Liver (tissue), 9 donors: ENCODE results near the gene CD14. TPM values are rescaled to one million over a fixed set of nuclear protein-coding genes. Genes with fewer than 3 reads are reported as not detected.

Experiments
- DNase-seq: peaks from one replicate; pipeline ENCODE4 v3.0.0-alpha.2; 2017; ENCODE audit warnings: low spot score
- H3K27ac ChIP-seq, 2 donors: one replicate each; pipeline ENCODE4 v1.7.0; 2013; ENCODE audit warnings: inconsistent platforms in 2 of 2, low read length in 2 of 2, control low read depth in 1 of 2, low read depth in 1 of 2, mild to moderate bottlenecking in 1 of 2
- H3K27me3 ChIP-seq, 4 donors: one replicate each; pipeline versions ENCODE4 v1.6.1 to v1.7.0; 2013; ENCODE audit warnings: low read length in 3 of 4, inconsistent platforms in 1 of 4, mild to moderate bottlenecking in 1 of 4, moderate library complexity in 1 of 4; ENCODE audit not compliant: control insufficient read depth in 4 of 4, insufficient read depth in 4 of 4
- H3K36me3 ChIP-seq, 4 donors: one replicate each; pipeline versions ENCODE4 v1.6.1 to v1.7.0; 2013; ENCODE audit warnings: low read length in 3 of 4, mild to moderate bottlenecking in 3 of 4, low read depth in 1 of 4, moderate library complexity in 1 of 4; ENCODE audit not compliant: control insufficient read depth in 4 of 4, insufficient read depth in 3 of 4
- H3K4me1 ChIP-seq, 4 donors: one replicate each; pipeline versions ENCODE4 v1.6.1 to v1.7.0; 2013; ENCODE audit warnings: low read length in 3 of 4, mild to moderate bottlenecking in 3 of 4, moderate library complexity in 1 of 4; ENCODE audit not compliant: control insufficient read depth in 4 of 4, insufficient read depth in 4 of 4
- H3K4me3 ChIP-seq, 3 donors: one replicate each; pipeline versions ENCODE4 v1.6.1 to v1.7.0; 2013; ENCODE audit warnings: low read length in 3 of 3, control low read depth in 1 of 3, low read depth in 1 of 3, mild to moderate bottlenecking in 1 of 3
- H3K9ac ChIP-seq, 2 donors: one replicate each; pipeline ENCODE4 v1.7.0; 2013; ENCODE audit warnings: low read length in 2 of 2, mild to moderate bottlenecking in 2 of 2, moderate library complexity in 2 of 2, control low read depth in 1 of 2, low read depth in 1 of 2
- H3K9me3 ChIP-seq, 4 donors: one replicate each; pipeline versions ENCODE4 v1.6.1 to v1.7.0; 2013; ENCODE audit warnings: low read length in 3 of 4; ENCODE audit not compliant: control insufficient read depth in 4 of 4
- EGR1 ChIP-seq, 2 donors: IDR thresholded peaks; 2 replicates each; pipeline ENCODE4 v1.6.1; 2016 to 2018; ENCODE audit warnings: antibody characterized with exemption in 2 of 2, low read depth in 2 of 2
- FOXA1 ChIP-seq: IDR thresholded peaks from 2 replicates; pipeline ENCODE4 v1.6.1; 2016; ENCODE audit warnings: antibody characterized with exemption
- GABPA ChIP-seq, 2 donors: IDR thresholded peaks in 1 of 2; conservative IDR thresholded peaks in 1 of 2; 2 replicates each; pipeline ENCODE4 v1.6.1; 2016; ENCODE audit warnings: antibody characterized with exemption in 2 of 2, mild to moderate bottlenecking in 1 of 2, moderate library complexity in 1 of 2
- HNF4G ChIP-seq: IDR thresholded peaks from 2 replicates; pipeline ENCODE4 v1.6.1; 2016; ENCODE audit warnings: antibody characterized with exemption
- NR2F2 ChIP-seq: IDR thresholded peaks from 2 replicates; pipeline ENCODE4 v1.6.1; 2016; ENCODE audit warnings: antibody characterized with exemption
- SP1 ChIP-seq: IDR thresholded peaks from 2 replicates; pipeline ENCODE4 v1.6.1; 2018; ENCODE audit warnings: antibody characterized with exemption, mild to moderate bottlenecking
- TAF1 ChIP-seq: conservative IDR thresholded peaks from 2 replicates; pipeline ENCODE4 v1.6.1; 2016; ENCODE audit warnings: antibody characterized with exemption, mild to moderate bottlenecking
- YY1 ChIP-seq: IDR thresholded peaks from 2 replicates; pipeline ENCODE4 v1.6.1; 2016; ENCODE audit warnings: antibody characterized with exemption, mild to moderate bottlenecking
- WGBS: extraction: QIAGEN DNeasy Blood & Tissue Kit; methylation state at CpG from one replicate; pipeline ENCODE4 v1.1.7; 2013; 5-methylcytosine and 5-hydroxymethylcytosine counted together
- polyA plus RNA-seq, 2 donors: library from polyadenylated mRNA; stranded (reverse) in 1 of 2; unstranded in 1 of 2; fragments of 200-250 nt in 1 of 2; fragments of >200 nt in 1 of 2; fragmentation: Nextera tagmentation in 1 of 2; extraction: Ambion mirVana in 1 of 2; gene quantifications; one replicate each; pipeline versions ENCODE4 v1.2.1 to v1.2.3, GENCODE V29; 2013 to 2015
- total RNA-seq, 2 donors: library from RNA; depleted of rRNA; stranded (reverse); fragments of >200 nt; gene quantifications; one replicate each; pipeline ENCODE4 v1.2.3, GENCODE V29; 2014
- TF ChIP-seq, protein P1 (sequence below): IDR thresholded peaks from 2 replicates; pipeline ENCODE4 v1.6.1; 2016; ENCODE audit warnings: antibody characterized with exemption
- TF ChIP-seq, protein P2 (sequence below): IDR thresholded peaks from 2 replicates; pipeline ENCODE4 v1.6.1; 2016; ENCODE audit warnings: antibody characterized with exemption
- TF ChIP-seq, protein P3 (sequence below): fragments of 150-350 bp; IDR thresholded peaks from 2 replicates; pipeline ENCODE4 v1.5.1; 2017; ENCODE audit warnings: improper control_type of control experiment, low read depth, low read length; ENCODE audit not compliant: missing input control
- donor health status: healthy.
- donor health status: healthy.
- donor health status: healthy.
- donor health status: healthy.
- donor health status: healthy.

Gene CD14
- total and polyA plus RNA-seq, 4 donors: 61.0 to 343 (median 287) TPM

DNA sequence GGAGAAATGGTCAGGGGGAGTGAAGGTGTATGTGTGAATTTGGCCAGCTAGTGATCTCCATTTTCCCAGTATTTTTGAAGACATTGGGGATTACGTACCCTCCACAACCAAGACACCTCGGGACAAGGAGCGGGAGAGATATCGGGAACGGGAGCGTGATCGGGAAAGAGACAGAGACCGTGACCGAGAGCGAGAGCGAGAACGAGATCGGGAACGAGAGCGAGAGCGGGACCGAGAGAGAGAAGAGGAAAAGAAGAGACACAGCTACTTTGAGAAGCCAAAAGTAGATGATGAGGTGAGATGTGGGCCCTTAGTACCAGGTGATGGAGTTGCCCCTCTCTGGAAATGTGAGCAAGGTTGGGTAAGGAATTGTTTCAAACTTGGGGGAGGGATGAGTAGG, 25.9 kb upstream of the CD14 start:
- Histone ChIP-seq H3K9ac (no peak overlapping the region), H3K27ac (no peak overlapping the region), H3K9me3 (no peaks in the 10 kb centered on the region), H3K4me1 (peaks cover 0 to 2% (median under 1%) of the 10 kb centered on the region in 4 donors), H3K36me3 (peaks cover 7 to 89% (median 78%) of the 10 kb centered on the region in 4 donors), H3K27me3 (no peaks in the 10 kb centered on the region), H3K4me3 (no peak overlapping the region)
- 98% methylated on average over 17 of the region's 17 CpGs for WGBS
- DNase-seq: no peak
- no peak for TF ChIP-seq EGR1 (IDR thresholded peaks at IDR 0.05; ENCODE audit: low read depth in 2 of 2)
- TF ChIP-seq, protein P1, sequence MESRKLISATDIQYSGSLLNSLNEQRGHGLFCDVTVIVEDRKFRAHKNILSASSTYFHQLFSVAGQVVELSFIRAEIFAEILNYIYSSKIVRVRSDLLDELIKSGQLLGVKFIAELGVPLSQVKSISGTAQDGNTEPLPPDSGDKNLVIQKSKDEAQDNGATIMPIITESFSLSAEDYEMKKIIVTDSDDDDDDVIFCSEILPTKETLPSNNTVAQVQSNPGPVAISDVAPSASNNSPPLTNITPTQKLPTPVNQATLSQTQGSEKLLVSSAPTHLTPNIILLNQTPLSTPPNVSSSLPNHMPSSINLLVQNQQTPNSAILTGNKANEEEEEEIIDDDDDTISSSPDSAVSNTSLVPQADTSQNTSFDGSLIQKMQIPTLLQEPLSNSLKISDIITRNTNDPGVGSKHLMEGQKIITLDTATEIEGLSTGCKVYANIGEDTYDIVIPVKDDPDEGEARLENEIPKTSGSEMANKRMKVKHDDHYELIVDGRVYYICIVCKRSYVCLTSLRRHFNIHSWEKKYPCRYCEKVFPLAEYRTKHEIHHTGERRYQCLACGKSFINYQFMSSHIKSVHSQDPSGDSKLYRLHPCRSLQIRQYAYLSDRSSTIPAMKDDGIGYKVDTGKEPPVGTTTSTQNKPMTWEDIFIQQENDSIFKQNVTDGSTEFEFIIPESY: no peak
- TF ChIP-seq, protein P2, sequence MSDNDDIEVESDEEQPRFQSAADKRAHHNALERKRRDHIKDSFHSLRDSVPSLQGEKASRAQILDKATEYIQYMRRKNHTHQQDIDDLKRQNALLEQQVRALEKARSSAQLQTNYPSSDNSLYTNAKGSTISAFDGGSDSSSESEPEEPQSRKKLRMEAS: no peak
- TF ChIP-seq NR2F2: no peak
- TF ChIP-seq, protein P3, sequence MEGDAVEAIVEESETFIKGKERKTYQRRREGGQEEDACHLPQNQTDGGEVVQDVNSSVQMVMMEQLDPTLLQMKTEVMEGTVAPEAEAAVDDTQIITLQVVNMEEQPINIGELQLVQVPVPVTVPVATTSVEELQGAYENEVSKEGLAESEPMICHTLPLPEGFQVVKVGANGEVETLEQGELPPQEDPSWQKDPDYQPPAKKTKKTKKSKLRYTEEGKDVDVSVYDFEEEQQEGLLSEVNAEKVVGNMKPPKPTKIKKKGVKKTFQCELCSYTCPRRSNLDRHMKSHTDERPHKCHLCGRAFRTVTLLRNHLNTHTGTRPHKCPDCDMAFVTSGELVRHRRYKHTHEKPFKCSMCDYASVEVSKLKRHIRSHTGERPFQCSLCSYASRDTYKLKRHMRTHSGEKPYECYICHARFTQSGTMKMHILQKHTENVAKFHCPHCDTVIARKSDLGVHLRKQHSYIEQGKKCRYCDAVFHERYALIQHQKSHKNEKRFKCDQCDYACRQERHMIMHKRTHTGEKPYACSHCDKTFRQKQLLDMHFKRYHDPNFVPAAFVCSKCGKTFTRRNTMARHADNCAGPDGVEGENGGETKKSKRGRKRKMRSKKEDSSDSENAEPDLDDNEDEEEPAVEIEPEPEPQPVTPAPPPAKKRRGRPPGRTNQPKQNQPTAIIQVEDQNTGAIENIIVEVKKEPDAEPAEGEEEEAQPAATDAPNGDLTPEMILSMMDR: no peak
- TF ChIP-seq TAF1: no peak
- TF ChIP-seq GABPA (IDR thresholded peaks at IDR 0.05 in 1 of 2, conservative IDR thresholded peaks at IDR 0.05 in 1 of 2): no peak
- no peak for TF ChIP-seq FOXA1
- TF ChIP-seq YY1: no peak
- TF ChIP-seq HNF4G: no peak
- no peak for TF ChIP-seq SP1

DNA sequence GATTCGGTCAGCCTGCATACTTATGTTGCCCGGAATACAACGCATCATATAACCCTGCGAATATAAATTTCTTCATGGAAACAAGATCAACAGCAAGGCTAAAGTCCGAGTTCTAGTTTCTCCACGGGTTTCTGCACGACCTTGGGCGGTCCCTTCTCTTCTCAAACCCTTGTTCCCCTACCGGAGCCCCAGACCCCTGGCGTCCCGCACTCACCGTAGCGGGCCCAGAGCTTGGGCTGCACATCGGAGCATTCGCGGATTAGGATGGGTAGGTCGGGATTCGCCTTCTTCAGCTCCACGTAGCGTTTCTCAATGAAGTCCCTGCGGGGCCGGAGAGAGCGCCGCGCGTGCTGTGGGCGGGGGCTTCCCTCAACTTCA, 14.1 kb upstream of the CD14 start:
- Histone ChIP-seq H3K27me3 (no peaks in the 10 kb centered on the region), H3K36me3 (peaks cover 2 to 47% (median 31%) of the 10 kb centered on the region in 4 donors)
- WGBS: under 1% methylated on average over 27 of the region's 27 CpGs

More for the DNA sequence above, 14.1 kb upstream of the CD14 start:
- no peaks in the 10 kb centered on the region for H3K9me3 ChIP-seq
- H3K4me3 ChIP-seq: peak overlapping the region; percentile 74 to 97 (median 83)
- DNase-seq: no peak
- TF ChIP-seq TAF1 (no peak), YY1 (no peak)
- TF ChIP-seq, protein P3: no peak
- TF ChIP-seq, protein P2: no peak
- peak overlapping the region; percentile 63 to 79 for H3K9ac ChIP-seq
- peak overlapping the region; percentile 75 for H3K27ac ChIP-seq
- H3K4me1 ChIP-seq: peaks cover 0 to 29% (median 27%) of the 10 kb centered on the region in 4 donors
